SU-DHL-6 (cell line): ENCODE measurements around the gene NR1D1.

Experiments
- CTCF ChIP-seq: fragments of 200-600 bp; sonication (generic); IDR thresholded peaks from one replicate; pipeline ENCODE4 v1.5.1; 2017; ENCODE audit warnings: antibody characterized with exemption, mild to moderate bottlenecking, low read length, moderate library complexity; ENCODE audit not compliant: insufficient read depth, poor library complexity, severe bottlenecking
- EZH2phosphoT487 ChIP-seq: fragments of 200-600 bp; sonication (generic), shearing (Covaris generic); conservative IDR thresholded peaks from 2 replicates; pipeline ENCODE4 v1.6.1; 2018; ENCODE audit warnings: mild to moderate bottlenecking, antibody characterized with exemption, low read length, moderate library complexity, mixed read lengths

- TF ChIP-seq CTCF (no peak), EZH2phosphoT487 (no peak)
These were observed 7.3 kb upstream of the NR1D1 start for GRCh38 chr17:40107522-40108174.
